Effector memory CD4-positive, alpha-beta T cell (primary cell): Measurements from ENCODE around the gene NAALADL2.
"Not testable (repeated sequence)": the region's sequence is repeated elsewhere in the genome, so short reads cannot be mapped to it uniquely, and the experiment has no call there.

ENCODE experiments used
- DNase-seq, 3 donors: peaks; one replicate each; pipeline ENCODE4 v3.0.0-alpha.2; 2020
- H3K27ac ChIP-seq: 2 replicates; pipeline ENCODE4 v1.7.0; 2013; ENCODE audit warnings: mild to moderate bottlenecking, low read length, moderate library complexity; ENCODE audit not compliant: insufficient read depth, poor library complexity, severe bottlenecking
- H3K27me3 ChIP-seq: replicated peaks from 2 replicates; pipeline ENCODE4 v1.7.0; 2013; ENCODE audit warnings: mild to moderate bottlenecking, low read length; ENCODE audit not compliant: insufficient read depth, control insufficient read depth, poor library complexity, severe bottlenecking
- H3K36me3 ChIP-seq: 2 replicates; pipeline ENCODE4 v1.7.0; 2013; ENCODE audit warnings: mild to moderate bottlenecking, low read length, moderate library complexity; ENCODE audit not compliant: control insufficient read depth, insufficient read depth
- H3K4me1 ChIP-seq: 2 replicates; pipeline ENCODE4 v1.7.0; 2013; ENCODE audit warnings: low read length, mild to moderate bottlenecking; ENCODE audit not compliant: control insufficient read depth, insufficient read depth, poor library complexity, severe bottlenecking
- H3K4me3 ChIP-seq: 2 replicates; pipeline ENCODE4 v1.7.0; 2013; ENCODE audit warnings: low read length, low read depth, mild to moderate bottlenecking; ENCODE audit not compliant: insufficient read depth, poor library complexity, severe bottlenecking
- H3K9me3 ChIP-seq: 2 replicates; pipeline ENCODE4 v1.7.0; 2013; ENCODE audit warnings: mild to moderate bottlenecking, low read length, moderate library complexity; ENCODE audit not compliant: control insufficient read depth

The NAALADL2 gene

DNA sequence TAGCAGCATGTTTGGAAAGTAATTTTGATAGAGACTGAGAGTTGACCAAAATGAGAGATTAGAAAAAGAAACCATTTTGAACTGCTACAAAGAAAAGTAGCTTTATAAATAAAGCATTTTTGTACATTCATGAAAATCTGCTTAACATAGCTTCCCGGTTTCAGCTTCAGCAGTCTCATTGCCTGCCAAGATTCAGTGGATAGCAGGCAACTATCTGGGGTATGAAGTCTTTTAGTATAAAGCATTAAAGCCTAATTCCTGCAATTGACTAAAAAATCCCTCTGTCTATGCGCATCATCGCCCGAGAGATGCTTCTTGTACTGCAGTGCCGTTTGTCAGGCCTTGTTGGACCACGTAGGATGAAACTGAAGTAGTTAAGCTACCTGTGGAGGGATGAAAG is 588.4 kb downstream of the NAALADL2 start:
- no peak for DNase-seq
- H3K27me3 ChIP-seq, result no peaks in the 10 kb centered on the region
- no peak overlapping the region for H3K4me3 ChIP-seq
- H3K36me3 ChIP-seq, result no peaks in the 10 kb centered on the region
- H3K27ac ChIP-seq, result no peak overlapping the region
- no peaks in the 10 kb centered on the region for H3K9me3 ChIP-seq
- no peaks in the 10 kb centered on the region for H3K4me1 ChIP-seq

- H3K4me3 ChIP-seq, result no peak overlapping the region
Measured at GRCh38 chr3:175453361-175453760, 594.2 kb downstream of the NAALADL2 start.

GRCh38 chr3:175456466-175456865 is 597.3 kb downstream of the NAALADL2 start:
- H3K27ac ChIP-seq, result no peak overlapping the region
- no peaks in the 10 kb centered on the region for H3K36me3 ChIP-seq
- H3K4me1 ChIP-seq, result no peaks in the 10 kb centered on the region
- DNase-seq, result no peak
- H3K27me3 ChIP-seq, result no peaks in the 10 kb centered on the region
- no peak overlapping the region for H3K4me3 ChIP-seq
- H3K9me3 ChIP-seq, result no peaks in the 10 kb centered on the region

More at GRCh38 chr3:175453361-175453760, 594.2 kb downstream of the NAALADL2 start:
- no peaks in the 10 kb centered on the region for H3K9me3 ChIP-seq
- H3K36me3 ChIP-seq, result no peaks in the 10 kb centered on the region
- no peaks in the 10 kb centered on the region for H3K27me3 ChIP-seq
- DNase-seq, result no peak
- no peak overlapping the region for H3K27ac ChIP-seq
- H3K4me1 ChIP-seq, result no peaks in the 10 kb centered on the region

DNA sequence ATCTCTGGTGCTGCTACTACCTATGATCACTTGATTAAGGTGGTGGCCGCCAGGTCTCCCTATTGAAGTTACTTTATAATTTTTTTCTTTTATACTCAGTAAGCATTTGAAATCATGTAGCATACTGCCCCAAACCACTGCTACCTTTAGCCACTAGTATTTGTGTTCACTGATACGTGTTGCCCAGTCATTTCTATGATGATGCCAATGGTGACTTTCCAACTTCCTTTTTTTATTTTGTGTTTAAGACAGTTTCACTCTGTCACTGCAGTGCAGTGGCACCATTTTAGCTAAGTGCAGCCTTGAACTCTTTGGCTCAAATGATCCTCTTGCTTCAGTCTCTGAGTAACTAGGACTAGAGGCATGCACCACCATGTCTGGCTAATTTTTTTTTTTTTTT is 598.2 kb downstream of the NAALADL2 start:
- Histone ChIP-seq H3K27ac (no peak overlapping the region), H3K27me3 (no peaks in the 10 kb centered on the region), H3K36me3 (no peaks in the 10 kb centered on the region), H3K4me3 (no peak overlapping the region), H3K4me1 (no peaks in the 10 kb centered on the region), H3K9me3 (no peaks in the 10 kb centered on the region)
- no peak for DNase-seq

- H3K9me3 ChIP-seq, H3K4me1 ChIP-seq, DNase-seq, H3K36me3 ChIP-seq, H3K4me3 ChIP-seq, H3K27ac ChIP-seq, H3K27me3 ChIP-seq: not testable (repeated sequence)
Measured at GRCh38 chr3:175460849-175461399, 601.8 kb downstream of the NAALADL2 start.

DNA sequence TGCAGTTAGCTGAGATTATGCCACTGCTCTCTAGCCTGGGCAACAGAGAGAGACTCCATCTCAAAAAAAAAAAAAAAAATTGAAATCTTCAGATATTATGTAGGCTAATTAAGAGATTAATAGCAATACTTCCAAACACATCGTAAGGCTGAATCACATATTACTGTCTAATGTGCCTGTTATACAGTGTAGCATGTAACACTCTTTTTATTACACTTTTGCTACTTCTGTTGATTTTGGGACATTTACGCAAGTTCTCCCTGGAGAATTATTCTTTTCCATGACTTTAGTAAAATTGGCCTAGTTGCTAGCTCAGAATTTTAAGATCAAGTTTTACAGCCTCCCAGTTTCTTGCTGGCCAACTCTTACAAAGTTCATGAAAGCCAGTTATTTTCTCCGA is 605.2 kb downstream of the NAALADL2 start:
- no peak for DNase-seq
- H3K36me3 ChIP-seq, result no peaks in the 10 kb centered on the region
- H3K4me1 ChIP-seq, result no peaks in the 10 kb centered on the region
- no peak overlapping the region for H3K27ac ChIP-seq
- H3K9me3 ChIP-seq, result no peaks in the 10 kb centered on the region
- no peaks in the 10 kb centered on the region for H3K27me3 ChIP-seq
- H3K4me3 ChIP-seq, result no peak overlapping the region

GRCh38 chr3:175469124-175469523 is 610.0 kb downstream of the NAALADL2 start:
- Histone ChIP-seq H3K9me3 (no peaks in the 10 kb centered on the region), H3K4me3 (no peak overlapping the region), H3K4me1 (no peaks in the 10 kb centered on the region), H3K36me3 (no peaks in the 10 kb centered on the region), H3K27ac (no peak overlapping the region), H3K27me3 (no peaks in the 10 kb centered on the region)
- no peak for DNase-seq

DNA sequence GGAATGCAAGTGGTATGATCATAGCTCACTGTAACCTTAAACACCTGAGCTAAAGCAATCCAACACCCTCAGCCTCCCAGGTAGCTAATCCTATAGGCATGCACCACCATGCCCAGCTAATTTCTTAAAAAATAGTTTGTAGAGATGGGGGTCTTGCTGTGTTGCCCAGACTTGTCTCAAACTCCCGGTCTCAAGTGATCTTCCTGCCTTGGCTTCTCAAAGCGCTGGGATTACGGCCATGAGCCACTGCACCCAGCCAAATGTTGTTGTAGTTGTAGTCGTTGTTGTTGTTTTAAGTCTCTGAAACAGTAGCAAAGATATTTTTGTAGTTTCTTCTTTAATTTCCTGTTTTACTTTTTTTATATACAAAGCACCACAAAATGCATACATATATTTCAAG is 616.6 kb downstream of the NAALADL2 start:
- Histone ChIP-seq H3K9me3 (no peaks in the 10 kb centered on the region), H3K27ac (no peak overlapping the region), H3K36me3 (no peaks in the 10 kb centered on the region), H3K27me3 (no peaks in the 10 kb centered on the region), H3K4me1 (no peaks in the 10 kb centered on the region), H3K4me3 (no peak overlapping the region)
- no peak for DNase-seq

GRCh38 chr3:175476489-175476888 is 617.4 kb downstream of the NAALADL2 start:
- Histone ChIP-seq H3K4me3 (no peak overlapping the region), H3K36me3 (no peaks in the 10 kb centered on the region), H3K9me3 (no peaks in the 10 kb centered on the region), H3K4me1 (no peaks in the 10 kb centered on the region), H3K27ac (no peak overlapping the region), H3K27me3 (no peaks in the 10 kb centered on the region)
- DNase-seq, result no peak

- Histone ChIP-seq H3K4me1 (no peaks in the 10 kb centered on the region), H3K27ac (no peak overlapping the region), H3K4me3 (no peak overlapping the region), H3K27me3 (no peaks in the 10 kb centered on the region), H3K9me3 (no peaks in the 10 kb centered on the region), H3K36me3 (no peaks in the 10 kb centered on the region)
- no peak for DNase-seq
Measured at GRCh38 chr3:175477651-175478224, 618.6 kb downstream of the NAALADL2 start.
